ENCODE results near the gene NPDC1. TPM values are rescaled to one million over a fixed set of nuclear protein-coding genes. Genes with fewer than 3 reads are reported as not detected.

Gene NPDC1
- total RNA-seq, 1 experiment from 2014 or later: 89.8 TPM

DNA sequence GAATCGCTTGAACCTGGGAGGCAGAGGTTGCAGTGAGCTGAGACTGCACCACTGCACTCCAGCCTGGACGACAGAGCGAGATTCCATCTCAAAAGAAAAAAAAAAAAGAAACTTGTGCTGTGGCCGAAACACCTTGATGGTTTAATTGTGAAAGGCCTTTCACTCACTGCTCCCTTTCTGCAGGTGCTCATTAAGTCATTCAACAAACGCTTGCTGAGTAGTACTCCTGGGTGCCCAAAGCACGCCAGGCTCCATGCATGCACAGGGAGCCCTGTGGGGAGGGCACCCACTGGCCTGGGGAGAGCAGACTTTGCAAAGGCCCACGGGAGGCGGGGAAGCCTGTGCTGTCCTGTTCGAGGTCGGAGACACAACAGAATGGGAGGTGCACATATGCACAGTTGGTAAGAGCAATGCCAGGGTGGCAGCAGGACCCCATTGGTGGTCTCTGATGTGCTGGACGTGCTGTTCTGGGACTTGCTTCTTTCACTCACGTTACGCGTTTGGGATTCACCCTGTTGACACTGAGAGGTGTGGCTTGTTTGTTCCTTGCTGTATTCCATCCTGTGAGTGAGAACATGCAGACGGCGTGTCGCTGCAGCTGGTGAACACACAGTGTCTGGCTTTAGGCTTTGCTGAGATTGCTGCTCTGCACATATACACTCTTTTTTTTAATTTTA, 10.9 kb upstream of the NPDC1 start:
- ChIA-PET CTCF (interaction anchor here (0.7 kb wide), 1 partner anchor 269 kb away, joined by 7 read pairs; no protein-coding TSS in a partner anchor), POLR2A (ENCODE audit: unreplicated experiment) (no interaction called here)
- H3K79me2 ChIP-seq (ENCODE audit: low read depth): no peaks in the 10 kb centered on the region
- intact Hi-C loops (cut with micrococcal nuclease; ENCODE audit: unreplicated experiment): no loop called here
- no peaks in the 10 kb centered on the region for H3K36me3 ChIP-seq (ENCODE audit: low read depth)
- no peaks in the 10 kb centered on the region for H3K9me2 ChIP-seq (ENCODE audit: insufficient read depth)
- TF ChIP-seq, protein P1, sequence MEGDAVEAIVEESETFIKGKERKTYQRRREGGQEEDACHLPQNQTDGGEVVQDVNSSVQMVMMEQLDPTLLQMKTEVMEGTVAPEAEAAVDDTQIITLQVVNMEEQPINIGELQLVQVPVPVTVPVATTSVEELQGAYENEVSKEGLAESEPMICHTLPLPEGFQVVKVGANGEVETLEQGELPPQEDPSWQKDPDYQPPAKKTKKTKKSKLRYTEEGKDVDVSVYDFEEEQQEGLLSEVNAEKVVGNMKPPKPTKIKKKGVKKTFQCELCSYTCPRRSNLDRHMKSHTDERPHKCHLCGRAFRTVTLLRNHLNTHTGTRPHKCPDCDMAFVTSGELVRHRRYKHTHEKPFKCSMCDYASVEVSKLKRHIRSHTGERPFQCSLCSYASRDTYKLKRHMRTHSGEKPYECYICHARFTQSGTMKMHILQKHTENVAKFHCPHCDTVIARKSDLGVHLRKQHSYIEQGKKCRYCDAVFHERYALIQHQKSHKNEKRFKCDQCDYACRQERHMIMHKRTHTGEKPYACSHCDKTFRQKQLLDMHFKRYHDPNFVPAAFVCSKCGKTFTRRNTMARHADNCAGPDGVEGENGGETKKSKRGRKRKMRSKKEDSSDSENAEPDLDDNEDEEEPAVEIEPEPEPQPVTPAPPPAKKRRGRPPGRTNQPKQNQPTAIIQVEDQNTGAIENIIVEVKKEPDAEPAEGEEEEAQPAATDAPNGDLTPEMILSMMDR (conservative IDR thresholded peaks at IDR 0.05): no peak
- no peak for TF ChIP-seq EZH2 (IDR thresholded peaks at IDR 0.05; ENCODE audit: low read depth)
- H3K27ac ChIP-seq: no peak overlapping the region
- H4K20me1 ChIP-seq (ENCODE audit: insufficient read depth): no peaks in the 10 kb centered on the region
- no peak overlapping the region for H2AFZ ChIP-seq
- H3K4me1 ChIP-seq (replicated peaks; ENCODE audit: insufficient read depth): no peaks in the 10 kb centered on the region
- BruUV-seq (replicated peaks): no TSS peak
- H3K4me3 ChIP-seq: no peak overlapping the region
- DNase-seq: peak in 1 of 2 experiments; percentile 10
- no peaks in the 10 kb centered on the region for H3K27me3 ChIP-seq (ENCODE audit: insufficient read depth, low read depth)
- H3K9me3 ChIP-seq (ENCODE audit: insufficient read depth, low read depth): no peaks in the 10 kb centered on the region
- no peak overlapping the region for H3K4me2 ChIP-seq
- peaks cover 3% of the 10 kb centered on the region; the same call in 1 of the 2 replicates for H3F3A ChIP-seq (ENCODE audit: insufficient read depth, low read depth)

DNA sequence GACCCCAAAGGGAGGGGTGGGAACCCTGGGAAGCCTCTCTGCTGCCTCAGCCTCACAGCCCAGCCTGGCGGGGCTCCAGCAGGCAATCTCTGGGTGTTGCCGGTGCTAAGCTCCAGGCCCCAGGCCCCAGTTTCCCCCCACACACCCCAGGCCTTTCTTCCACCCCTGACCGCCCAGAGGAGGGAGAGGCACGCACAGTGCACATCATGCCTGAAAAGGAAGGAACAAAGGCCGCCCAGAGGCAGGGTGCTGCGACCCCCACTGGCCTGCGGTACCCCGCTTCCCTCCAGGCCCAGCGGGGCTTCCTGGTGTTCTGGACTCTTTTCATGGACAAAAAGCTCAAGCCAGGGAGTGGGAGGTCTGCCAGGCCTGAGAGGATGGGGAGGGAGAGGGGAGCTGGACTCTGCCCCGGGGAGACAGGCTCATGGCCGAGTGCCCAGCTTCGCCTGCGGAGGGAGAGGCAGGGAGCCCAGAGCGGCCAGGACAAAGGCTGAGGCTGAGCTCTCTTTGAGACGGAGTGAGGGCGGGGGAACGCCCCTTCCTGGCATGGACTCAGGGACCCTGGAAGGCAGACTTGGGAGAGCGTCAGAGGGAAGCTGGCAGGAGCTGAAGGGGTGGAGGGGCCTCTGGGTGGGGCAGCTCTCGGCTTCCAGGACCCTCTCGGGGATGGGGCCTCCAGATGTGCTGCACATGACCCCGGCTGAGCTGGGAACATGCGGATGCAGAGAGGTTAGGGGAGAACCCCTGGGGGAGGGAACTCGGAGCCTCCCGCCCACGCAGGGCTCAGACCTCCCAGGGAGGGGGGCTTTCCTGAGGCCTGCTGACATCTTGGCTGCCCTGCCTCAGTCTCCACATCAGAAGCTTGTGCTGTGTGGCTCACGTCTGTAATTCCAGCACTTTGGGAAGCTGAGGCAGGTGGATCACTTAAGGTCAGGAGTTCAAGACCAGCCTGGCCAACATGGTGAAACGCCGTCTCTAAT, 9.7 kb upstream of the NPDC1 start:
- Histone ChIP-seq H3K9me3 (ENCODE audit: insufficient read depth, low read depth) (no peaks in the 10 kb centered on the region), H3F3A (ENCODE audit: insufficient read depth, low read depth) (peaks cover 3% of the 10 kb centered on the region; the same call in 1 of the 2 replicates), H3K79me2 (ENCODE audit: low read depth) (no peaks in the 10 kb centered on the region), H4K20me1 (ENCODE audit: insufficient read depth) (no peaks in the 10 kb centered on the region), H3K4me1 (replicated peaks; ENCODE audit: insufficient read depth) (no peaks in the 10 kb centered on the region), H3K36me3 (ENCODE audit: low read depth) (no peaks in the 10 kb centered on the region), H3K4me2 (no peak overlapping the region), H3K9me2 (ENCODE audit: insufficient read depth) (no peaks in the 10 kb centered on the region), H3K27ac (no peak overlapping the region), H3K27me3 (ENCODE audit: insufficient read depth, low read depth) (no peaks in the 10 kb centered on the region), H2AFZ (no peak overlapping the region), H3K4me3 (no peak overlapping the region)
- BruUV-seq (replicated peaks): no TSS peak
- DNase-seq: peak in 1 of 2 experiments; percentile 2
- TF ChIP-seq, protein P1 (conservative IDR thresholded peaks at IDR 0.05): no peak
- TF ChIP-seq EZH2 (IDR thresholded peaks at IDR 0.05; ENCODE audit: low read depth): no peak
- ChIA-PET CTCF (interaction anchor here (0.6 to 1.3 kb wide), 4 partner anchors 9 to 268 kb away, joined by 3 to 7 read pairs (median 4); partner anchors contain the start of gene NPDC1), POLR2A (ENCODE audit: unreplicated experiment) (no interaction called here)
- intact Hi-C loops (cut with micrococcal nuclease; ENCODE audit: unreplicated experiment): no loop called here

DNA sequence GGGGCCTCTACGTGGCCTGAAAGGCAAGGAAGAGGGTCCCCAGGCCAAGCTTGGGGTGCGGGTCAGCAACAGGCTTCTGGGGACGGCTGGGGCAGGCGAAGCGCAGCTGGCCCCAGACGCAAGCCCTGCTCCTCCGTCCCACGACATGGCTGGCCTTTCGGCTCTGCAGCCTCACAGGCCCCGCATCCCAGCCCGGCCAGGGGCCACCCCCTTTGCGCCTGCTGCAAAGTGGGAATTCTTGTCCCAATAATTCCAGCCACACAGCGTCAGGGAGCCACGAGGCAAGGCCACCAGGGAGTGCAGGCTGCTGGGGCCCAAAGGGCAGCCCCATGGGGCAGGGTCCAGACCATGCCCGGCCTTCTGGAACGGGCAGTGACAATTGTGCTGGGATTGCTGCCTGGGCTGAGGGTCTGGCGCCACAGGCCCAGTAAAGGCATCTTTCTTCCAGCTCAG, 9.0 kb upstream of the NPDC1 start:
- Histone ChIP-seq H4K20me1 (ENCODE audit: insufficient read depth) (no peaks in the 10 kb centered on the region), H3K4me1 (replicated peaks; ENCODE audit: insufficient read depth) (no peaks in the 10 kb centered on the region), H3K27me3 (ENCODE audit: insufficient read depth, low read depth) (no peaks in the 10 kb centered on the region), H3K9me2 (ENCODE audit: insufficient read depth) (no peaks in the 10 kb centered on the region), H3K79me2 (ENCODE audit: low read depth) (no peaks in the 10 kb centered on the region), H3K9me3 (ENCODE audit: insufficient read depth, low read depth) (no peaks in the 10 kb centered on the region), H3K4me2 (peak overlapping the region; percentile 84), H3K36me3 (ENCODE audit: low read depth) (no peaks in the 10 kb centered on the region), H2AFZ (no peak overlapping the region), H3F3A (ENCODE audit: insufficient read depth, low read depth) (peaks cover 3% of the 10 kb centered on the region; the same call in 1 of the 2 replicates), H3K27ac (no peak overlapping the region), H3K4me3 (no peak overlapping the region)
- no peak for DNase-seq
- ChIA-PET CTCF (no interaction called here), POLR2A (ENCODE audit: unreplicated experiment) (no interaction called here)
- no peak for TF ChIP-seq EZH2 (IDR thresholded peaks at IDR 0.05; ENCODE audit: low read depth)
- TF ChIP-seq, protein P1 (conservative IDR thresholded peaks at IDR 0.05): no peak
- no TSS peak for BruUV-seq (replicated peaks)
- intact Hi-C loops (cut with micrococcal nuclease; ENCODE audit: unreplicated experiment): no loop called here
